Mononuclear cell (primary cell): Measurements from ENCODE around the gene ROS1. TPM values are rescaled to one million over a fixed set of nuclear protein-coding genes. Genes with fewer than 3 reads are reported as not detected.

Source experiments
- H3K27me3 ChIP-seq: 2 replicates; pipeline ENCODE4 v1.6.0; 2011; ENCODE audit warnings: low read length, control low read depth; ENCODE audit not compliant: insufficient read depth
- H3K4me1 ChIP-seq: 2 replicates; pipeline ENCODE4 v1.5.1; 2011; ENCODE audit warnings: mild to moderate bottlenecking, low read length, control low read depth; ENCODE audit not compliant: insufficient read depth
- H3K4me3 ChIP-seq: 2 replicates; pipeline ENCODE4 v1.5.1; 2011; ENCODE audit warnings: mild to moderate bottlenecking, low read length, moderate library complexity
- H3K9me3 ChIP-seq: 2 replicates; pipeline ENCODE4 v1.5.1; 2011; ENCODE audit warnings: low read depth, mild to moderate bottlenecking, control low read depth, low read length
- total RNA-seq: library from RNA; depleted of rRNA; stranded (reverse); fragments of >200 nt; gene quantifications from one replicate; pipeline ENCODE4 v1.2.3, GENCODE V29; 2012

Gene ROS1
- total RNA-seq, 1 donor: not detected

DNA sequence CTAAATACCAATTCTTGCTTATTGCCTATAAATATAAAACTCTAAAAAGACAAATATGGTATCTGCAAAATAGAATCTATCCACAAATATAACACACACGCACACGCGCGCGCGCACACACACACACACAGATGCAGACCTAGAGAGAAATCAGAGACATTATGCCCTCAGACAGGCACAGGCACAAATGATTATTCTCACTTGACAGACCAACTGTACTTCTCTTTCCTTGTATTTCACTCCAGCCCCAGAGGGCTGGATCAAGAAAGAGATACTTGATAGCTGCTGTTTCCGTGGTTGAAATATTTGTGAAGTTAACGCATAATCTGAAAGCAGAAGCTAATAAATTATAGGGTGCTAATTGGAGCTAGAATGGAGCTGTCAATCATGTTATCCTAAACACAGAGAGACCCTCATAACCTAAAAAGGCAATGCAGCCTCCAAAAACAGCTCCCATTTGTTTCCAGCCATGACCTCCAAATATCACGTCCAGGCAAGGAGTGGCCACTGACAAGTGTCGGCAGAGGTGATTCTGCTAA lies 148.9 kb downstream of the ROS1 start:
- H3K4me1 ChIP-seq: no peaks in the 10 kb centered on the region
- no peaks in the 10 kb centered on the region for H3K9me3 ChIP-seq
- peaks cover 43% of the 10 kb centered on the region for H3K27me3 ChIP-seq
- no peak overlapping the region for H3K4me3 ChIP-seq

DNA sequence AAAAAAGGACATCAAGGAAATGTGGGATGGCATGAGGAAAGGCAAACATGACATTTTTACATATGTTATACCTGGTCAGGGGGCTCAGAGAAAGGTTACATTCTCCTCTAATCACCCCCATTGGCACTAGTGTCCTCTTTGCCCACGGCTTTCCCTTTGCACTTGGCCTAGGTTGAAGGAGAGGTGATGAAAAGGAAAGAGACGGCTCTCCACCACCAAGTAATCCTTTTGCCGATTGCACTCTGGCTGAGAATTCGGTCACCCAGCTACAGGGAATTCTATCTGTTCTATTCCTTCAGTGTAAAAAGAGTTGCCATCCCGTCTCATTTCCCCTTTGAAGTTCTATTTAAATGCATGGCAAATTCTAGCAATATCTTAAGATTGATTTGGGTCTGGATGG lies 150.0 kb downstream of the ROS1 start:
- peaks cover 52% of the 10 kb centered on the region for H3K27me3 ChIP-seq
- no peaks in the 10 kb centered on the region for H3K4me1 ChIP-seq
- H3K4me3 ChIP-seq: no peak overlapping the region
- no peaks in the 10 kb centered on the region for H3K9me3 ChIP-seq

DNA sequence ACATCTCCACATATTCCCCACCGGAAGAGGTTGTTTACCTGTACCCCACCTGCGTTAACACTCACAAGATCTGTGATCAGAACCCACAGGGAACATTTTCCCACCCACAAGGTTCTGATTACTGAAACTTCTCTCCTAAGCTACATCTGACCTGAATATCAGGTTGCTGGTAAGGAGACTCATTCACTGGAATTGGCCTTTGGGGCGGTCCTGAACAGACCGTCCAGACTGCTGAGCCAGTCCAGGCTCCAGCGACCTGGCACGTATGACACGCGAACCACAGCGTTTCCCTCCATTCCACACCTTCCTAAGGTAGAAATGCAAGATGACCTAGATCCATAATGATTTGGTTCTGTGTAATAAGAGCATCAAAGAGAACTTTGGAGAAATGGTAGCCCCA lies 150.5 kb downstream of the ROS1 start:
- H3K4me3 ChIP-seq: no peak overlapping the region
- no peaks in the 10 kb centered on the region for H3K9me3 ChIP-seq
- H3K27me3 ChIP-seq: peaks cover 55% of the 10 kb centered on the region
- H3K4me1 ChIP-seq: no peaks in the 10 kb centered on the region

DNA sequence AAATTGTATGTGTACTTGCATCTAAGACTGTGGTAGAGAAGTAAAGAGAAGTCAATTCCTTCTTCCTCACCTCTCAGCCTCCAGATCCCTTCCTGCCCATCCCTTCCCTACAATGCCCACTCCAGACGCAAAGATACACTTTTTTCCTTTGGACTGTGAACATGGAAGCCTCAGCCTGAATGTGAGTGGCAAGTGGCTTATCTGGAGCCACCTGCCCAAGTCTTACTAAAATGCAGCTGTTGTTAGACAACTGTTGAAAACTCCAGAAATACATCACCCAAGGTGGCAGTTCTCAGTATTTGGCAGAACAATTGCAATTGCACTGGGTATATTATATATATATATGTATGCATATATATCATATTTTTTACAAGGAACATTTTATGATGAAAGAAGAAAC lies 152.9 kb downstream of the ROS1 start:
- Histone ChIP-seq H3K27me3 (peaks cover 76% of the 10 kb centered on the region), H3K9me3 (no peaks in the 10 kb centered on the region), H3K4me1 (no peaks in the 10 kb centered on the region), H3K4me3 (no peak overlapping the region)

DNA sequence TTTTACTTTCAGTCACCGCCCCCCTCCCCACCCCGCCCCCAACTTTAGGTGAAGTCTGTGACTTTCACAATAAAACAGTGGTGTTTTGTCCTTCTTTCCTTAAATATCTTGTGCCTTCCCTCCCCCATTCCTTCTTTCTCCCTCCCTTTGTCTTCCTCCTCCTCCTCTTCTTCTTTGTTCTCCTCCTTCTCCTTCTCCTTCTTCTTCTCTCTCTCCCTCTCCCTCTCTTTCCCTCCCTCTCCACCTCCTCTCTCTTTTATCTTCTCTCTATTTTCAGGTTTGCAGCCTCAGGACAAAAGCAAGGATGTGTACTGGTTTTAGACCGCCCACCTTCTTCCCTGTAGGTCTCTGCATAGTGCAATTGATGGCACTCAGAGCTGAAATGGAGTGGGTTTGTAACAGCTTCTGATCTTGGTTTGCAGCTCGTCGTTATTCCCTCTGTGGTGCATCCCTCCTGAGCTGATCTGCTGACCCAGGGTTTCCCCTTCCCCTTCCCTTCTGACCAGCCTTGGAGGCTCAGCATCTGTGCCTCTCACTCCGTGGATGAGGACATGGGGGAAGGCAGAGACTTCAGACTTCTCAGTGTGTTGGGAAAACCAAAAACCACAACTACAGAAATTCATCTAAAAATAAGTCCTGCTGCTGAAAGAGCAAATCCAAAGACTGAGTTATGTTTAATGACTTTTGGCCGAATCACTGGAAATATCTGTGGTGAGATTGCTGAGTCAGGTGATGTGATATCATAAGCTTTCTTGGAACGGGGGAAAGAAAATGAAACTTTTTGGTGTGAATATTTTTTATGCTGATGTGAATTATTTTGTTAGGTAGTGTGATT lies 153.5 kb downstream of the ROS1 start:
- no peaks in the 10 kb centered on the region for H3K9me3 ChIP-seq
- H3K4me1 ChIP-seq: no peaks in the 10 kb centered on the region
- H3K4me3 ChIP-seq: no peak overlapping the region
- H3K27me3 ChIP-seq: peaks cover 79% of the 10 kb centered on the region

DNA sequence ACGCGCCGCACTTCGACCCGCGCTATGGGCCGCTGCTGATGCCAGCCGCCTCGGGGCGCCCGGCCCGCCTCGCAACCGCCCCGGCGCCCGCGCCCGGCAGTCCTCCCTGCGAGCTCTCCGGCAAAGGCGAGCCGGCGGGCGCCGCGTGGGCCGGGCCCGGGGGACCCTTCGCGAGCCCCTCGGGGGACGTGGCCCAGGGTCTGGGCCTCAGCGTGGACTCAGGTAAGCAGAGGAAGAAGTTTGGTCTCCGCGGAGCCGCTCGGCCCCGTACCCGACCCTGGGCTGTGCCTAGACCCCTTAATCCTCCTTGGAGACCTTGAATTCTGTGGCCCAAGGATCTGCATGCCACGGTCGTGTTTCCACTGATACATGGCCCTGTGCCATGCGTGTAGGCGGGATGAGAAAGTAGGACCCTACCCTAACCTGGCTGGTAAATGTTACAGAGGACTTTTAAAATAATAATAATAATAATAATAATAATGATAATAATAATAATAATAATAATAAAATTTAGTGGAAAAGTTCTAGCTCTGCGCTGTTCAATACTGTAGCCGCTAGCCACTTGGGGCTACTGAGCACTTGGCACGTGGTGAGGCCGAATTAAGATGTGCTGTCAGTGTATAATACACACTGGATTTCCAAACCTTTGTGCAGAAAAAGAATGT lies 154.8 kb downstream of the ROS1 start:
- no peak overlapping the region for H3K4me3 ChIP-seq
- H3K27me3 ChIP-seq: peaks cover 89% of the 10 kb centered on the region
- H3K4me1 ChIP-seq: no peaks in the 10 kb centered on the region
- H3K9me3 ChIP-seq: no peaks in the 10 kb centered on the region

DNA sequence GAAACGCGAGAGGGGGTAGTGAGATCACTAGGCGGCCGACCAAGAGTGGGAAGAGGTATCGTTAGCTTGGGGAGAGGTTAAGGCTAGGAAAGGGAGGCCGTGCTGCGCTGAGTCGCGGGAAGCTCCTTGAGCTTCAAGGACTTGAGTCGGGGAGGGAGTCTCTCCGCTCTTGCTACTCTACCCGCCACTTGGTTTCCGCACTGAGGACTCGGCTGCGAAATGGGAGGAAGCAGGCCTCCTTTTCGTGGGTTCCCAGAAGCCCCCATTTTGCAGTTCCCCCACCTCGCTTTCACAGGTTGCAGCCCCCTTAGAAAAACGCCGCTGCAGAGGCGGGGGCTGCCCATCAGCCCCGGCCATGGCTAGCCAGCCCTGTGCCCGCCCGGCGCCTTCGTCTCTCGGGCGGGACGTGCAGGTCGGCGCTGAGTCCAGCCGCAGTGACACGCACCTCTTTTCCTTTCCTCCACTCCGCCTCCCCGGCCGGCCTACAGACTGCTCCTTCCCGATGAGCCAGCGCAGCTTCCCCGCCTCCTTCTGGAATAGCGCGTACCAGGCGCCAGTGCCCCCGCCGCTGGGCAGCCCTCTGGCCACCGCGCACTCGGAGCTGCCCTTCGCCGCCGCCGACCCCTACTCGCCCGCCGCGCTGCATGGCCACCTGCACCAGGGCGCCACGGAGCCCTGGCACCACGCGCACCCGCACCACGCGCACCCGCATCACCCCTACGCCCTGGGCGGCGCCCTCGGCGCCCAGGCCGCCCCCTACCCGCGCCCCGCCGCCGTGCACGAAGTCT lies 155.5 kb downstream of the ROS1 start:
- Histone ChIP-seq H3K27me3 (peaks cover 94% of the 10 kb centered on the region), H3K4me3 (no peak overlapping the region), H3K9me3 (no peaks in the 10 kb centered on the region), H3K4me1 (no peaks in the 10 kb centered on the region)

DNA sequence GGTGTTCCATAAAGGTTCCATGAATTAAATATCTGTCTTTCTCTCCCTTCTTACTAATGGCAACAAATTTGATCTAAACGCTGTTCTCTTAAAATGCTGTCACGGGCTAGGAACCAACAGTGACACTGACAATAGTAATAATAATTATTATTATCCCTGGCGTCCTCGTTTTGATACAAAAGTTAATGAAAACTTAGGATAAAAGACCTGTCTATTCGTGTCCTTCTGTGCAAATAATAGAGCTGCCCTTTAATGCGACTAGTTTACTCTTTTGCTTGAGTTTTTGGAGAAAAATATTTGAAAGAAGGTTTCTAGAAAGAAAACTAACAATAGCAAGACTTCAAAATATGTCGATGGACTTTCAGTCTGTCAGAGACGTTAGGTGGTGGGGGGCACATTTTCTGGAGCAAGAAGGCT lies 156.1 kb downstream of the ROS1 start:
- Histone ChIP-seq H3K9me3 (no peaks in the 10 kb centered on the region), H3K27me3 (peaks cover 93% of the 10 kb centered on the region), H3K4me3 (no peak overlapping the region), H3K4me1 (no peaks in the 10 kb centered on the region)

DNA sequence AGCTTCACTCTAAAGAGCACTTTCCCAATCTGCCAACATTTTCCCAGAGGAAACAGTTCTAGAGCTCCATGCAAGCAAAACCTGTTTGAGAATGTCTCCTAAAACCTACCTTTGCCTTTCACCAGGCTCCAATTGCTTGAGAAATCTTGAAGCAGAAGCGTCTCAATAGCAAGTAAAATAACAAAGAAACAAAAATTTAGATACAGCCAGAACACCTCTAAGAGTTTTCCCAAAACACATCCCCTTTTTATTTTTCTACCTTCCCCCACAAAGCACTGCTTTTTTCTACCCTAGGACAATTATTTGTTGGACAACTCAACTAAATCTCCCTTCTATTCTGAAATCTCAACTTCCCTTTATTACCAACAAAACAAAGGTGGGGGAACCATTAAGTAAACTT lies 156.8 kb downstream of the ROS1 start:
- H3K4me3 ChIP-seq: no peak overlapping the region
- H3K9me3 ChIP-seq: no peaks in the 10 kb centered on the region
- H3K4me1 ChIP-seq: no peaks in the 10 kb centered on the region
- H3K27me3 ChIP-seq: peaks cover 93% of the 10 kb centered on the region

DNA sequence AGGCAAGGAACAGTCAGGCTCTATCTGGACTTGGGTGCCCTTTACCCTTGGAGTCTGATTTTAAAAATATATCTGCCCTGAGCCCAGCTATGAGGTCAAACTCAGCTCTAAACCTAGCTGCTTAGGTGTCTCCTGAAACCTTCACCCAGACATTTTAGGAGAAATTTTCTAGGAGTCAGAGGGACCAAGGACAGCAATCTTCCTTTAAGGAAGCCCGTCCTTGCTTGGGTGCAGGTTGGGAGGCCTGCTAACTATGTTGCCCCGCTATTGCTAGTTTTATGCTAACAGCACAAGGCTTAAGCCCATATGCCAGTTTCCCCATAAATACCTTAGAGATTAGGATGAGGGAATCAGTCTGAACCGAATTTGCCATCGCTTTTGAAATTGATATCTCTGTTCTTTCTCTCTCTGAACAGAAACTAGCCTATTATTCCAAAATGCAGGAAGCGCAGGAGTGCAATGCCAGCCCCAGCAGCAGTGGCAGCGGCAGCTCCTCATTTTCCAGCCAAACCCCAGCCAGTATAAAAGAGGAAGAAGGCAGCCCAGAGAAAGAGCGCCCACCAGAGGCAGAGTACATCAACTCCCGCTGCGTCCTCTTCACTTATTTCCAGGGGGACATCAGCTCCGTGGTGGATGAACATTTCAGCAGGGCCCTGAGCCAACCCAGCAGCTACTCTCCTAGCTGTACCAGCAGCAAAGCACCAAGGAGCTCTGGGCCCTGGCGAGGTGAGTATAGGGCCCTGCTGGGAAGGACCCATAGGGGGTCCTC lies 157.8 kb downstream of the ROS1 start:
- H3K9me3 ChIP-seq: no peaks in the 10 kb centered on the region

DNA sequence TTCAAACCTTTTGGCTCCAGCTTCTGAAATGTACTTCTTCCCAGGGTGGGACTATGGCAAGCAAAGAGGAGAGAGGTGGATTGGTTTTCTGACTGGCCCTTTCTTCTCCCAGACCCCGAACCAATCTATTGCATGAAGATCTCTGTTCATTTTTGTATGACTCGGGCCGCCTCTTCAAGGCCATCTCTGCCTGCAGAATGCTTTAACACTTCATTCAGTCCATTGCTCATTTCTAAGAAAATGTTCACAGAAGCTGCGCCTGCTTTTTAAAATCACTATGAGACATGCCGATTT lies 158.7 kb downstream of the ROS1 start:
- Histone ChIP-seq H3K4me3 (no peak overlapping the region), H3K9me3 (no peaks in the 10 kb centered on the region), H3K4me1 (no peaks in the 10 kb centered on the region), H3K27me3 (peaks cover 93% of the 10 kb centered on the region)

More for the DNA sequence above, 157.8 kb downstream of the ROS1 start:
- no peaks in the 10 kb centered on the region for H3K4me1 ChIP-seq
- peaks cover 93% of the 10 kb centered on the region for H3K27me3 ChIP-seq
- no peak overlapping the region for H3K4me3 ChIP-seq

DNA sequence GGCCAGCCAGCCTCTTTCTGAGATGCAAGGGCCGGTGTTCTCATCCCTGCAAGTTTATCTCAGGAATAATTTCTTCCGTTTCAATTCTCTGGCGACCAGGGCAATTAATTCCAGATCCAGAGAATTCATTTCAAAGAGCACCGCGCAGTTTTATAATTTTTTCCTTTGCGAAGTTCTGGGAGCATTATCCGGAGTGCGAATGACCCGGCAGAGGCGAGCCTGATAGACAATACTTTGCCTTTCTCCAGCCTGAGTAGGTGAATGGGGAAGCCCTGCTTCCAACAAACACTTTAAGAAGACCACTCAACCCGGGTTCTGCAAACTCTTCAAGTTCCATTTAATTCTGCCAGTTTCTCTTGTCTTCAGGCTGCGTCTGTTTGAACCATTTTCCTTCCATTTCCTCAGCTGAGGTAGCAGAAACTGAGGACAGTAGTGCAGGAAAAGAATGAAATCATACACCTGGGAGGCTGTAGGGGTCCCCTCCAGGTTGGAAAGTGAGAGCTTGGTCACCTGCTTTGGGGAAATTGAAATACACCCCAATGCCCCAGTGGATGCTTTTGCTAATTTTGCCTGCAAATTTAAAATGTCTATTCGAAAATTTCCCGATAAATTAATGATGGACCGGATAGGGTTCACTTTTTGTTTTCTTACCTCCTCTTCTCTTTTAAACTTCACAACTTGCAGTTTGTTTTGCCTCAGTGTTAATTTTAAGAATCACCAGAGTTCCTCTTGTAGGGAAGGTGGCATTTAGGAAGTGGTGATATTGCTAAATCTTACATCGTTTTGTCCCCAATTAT lies 159.3 kb downstream of the ROS1 start:
- Histone ChIP-seq H3K27me3 (peaks cover 91% of the 10 kb centered on the region), H3K4me1 (no peaks in the 10 kb centered on the region)

DNA sequence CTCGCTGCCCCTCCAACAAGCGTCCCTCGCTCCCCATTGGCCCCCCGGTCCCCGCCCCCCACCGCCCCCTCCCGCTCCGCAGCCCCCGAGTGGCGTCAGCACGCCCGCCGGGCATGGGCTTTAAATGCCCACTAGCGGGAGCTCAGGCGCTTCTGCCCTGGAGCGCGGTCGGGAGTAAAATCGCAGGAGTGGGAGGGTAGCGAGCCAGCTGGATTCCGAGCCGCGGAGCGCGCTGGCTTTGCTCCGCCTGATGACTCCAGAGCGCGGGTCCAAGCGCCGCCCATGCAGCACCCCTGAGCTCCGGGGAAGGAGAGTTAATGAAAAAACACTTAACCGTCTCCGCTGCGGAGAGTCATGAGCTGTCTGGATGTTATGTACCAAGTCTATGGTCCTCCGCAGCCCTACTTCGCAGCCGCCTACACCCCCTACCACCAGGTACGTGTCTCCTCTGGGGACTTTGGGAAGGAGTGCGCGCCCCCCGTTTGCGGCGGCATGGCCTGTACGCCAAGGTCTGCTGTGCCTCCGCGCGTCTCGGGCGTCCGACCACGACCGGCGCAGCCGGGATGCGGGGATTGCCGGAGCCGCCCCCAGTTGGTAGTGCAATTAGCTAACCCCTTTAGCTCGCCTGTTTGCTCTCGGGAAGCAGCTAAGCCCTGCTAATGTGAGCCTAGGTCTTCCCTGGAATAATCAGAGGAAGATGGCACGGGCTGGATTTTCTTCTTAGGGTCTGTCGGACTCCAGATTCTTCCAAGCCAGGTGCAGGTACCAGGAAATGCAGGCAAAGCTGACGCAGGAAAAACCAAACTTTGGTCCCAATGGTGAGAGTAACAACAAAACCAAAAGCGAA lies 160.1 kb downstream of the ROS1 start, which contains the start of gene VGLL2:
Gene VGLL2 (plus strand): TSS at position 149 of the 847 bp plus-strand sequence. CDS start 206 bp downstream, at position 355.
- no peak within 1 kb of the TSS for H3K4me3 ChIP-seq
- no peaks in the 10 kb centered on the region for H3K4me1 ChIP-seq
- peaks cover 90% of the 10 kb centered on the region for H3K27me3 ChIP-seq
- H3K9me3 ChIP-seq: no peaks in the 10 kb centered on the region

More for the DNA sequence above, 159.3 kb downstream of the ROS1 start:
- Histone ChIP-seq H3K9me3 (no peaks in the 10 kb centered on the region), H3K4me3 (no peak overlapping the region)
